Stimulated activated naive CD8-positive, alpha-beta T cell treated with anti-CD3 and anti-CD28 coated beads, Interleukin-15, amount 100 ng/mL, for 72 hours (primary cell): ENCODE data around the gene RAD51B.
A peak's percentile ranks its signal among the peaks of the same experiment; 100 is the strongest.

Experiments
- ATAC-seq: fragments of 150-1000 bp; cut with Tn5 transposase; 2 replicates; pipeline ENCODE4 v1.10.0; 2021; ENCODE audit warnings: mild to moderate bottlenecking, moderate library complexity
- DNase-seq, 2 donors: peaks; one replicate each; pipeline ENCODE4 v3.0.0; 2021 to 2022
- H3K27ac Mint-ChIP-seq, 2 donors: one replicate each; pipeline ENCODE4 v1.8.0; 2022; ENCODE audit warnings: mild to moderate bottlenecking in 2 of 2, mixed read lengths in 2 of 2, moderate library complexity in 2 of 2
- H3K27me3 Mint-ChIP-seq: one replicate; pipeline ENCODE4 v1.8.0; 2022; ENCODE audit warnings: mixed read lengths
- H3K4me1 Mint-ChIP-seq: one replicate; pipeline ENCODE4 v1.8.0; 2022; ENCODE audit warnings: mild to moderate bottlenecking, mixed read lengths
- H3K4me3 Mint-ChIP-seq, 2 donors: one replicate each; pipeline ENCODE4 v1.8.0; 2022; ENCODE audit warnings: mild to moderate bottlenecking in 2 of 2, mixed read lengths in 2 of 2, moderate library complexity in 1 of 2
- H3K9me3 Mint-ChIP-seq, 2 donors: one replicate each; pipeline ENCODE4 v1.8.0; 2022; ENCODE audit warnings: mixed read lengths in 2 of 2

Gene RAD51B

DNA sequence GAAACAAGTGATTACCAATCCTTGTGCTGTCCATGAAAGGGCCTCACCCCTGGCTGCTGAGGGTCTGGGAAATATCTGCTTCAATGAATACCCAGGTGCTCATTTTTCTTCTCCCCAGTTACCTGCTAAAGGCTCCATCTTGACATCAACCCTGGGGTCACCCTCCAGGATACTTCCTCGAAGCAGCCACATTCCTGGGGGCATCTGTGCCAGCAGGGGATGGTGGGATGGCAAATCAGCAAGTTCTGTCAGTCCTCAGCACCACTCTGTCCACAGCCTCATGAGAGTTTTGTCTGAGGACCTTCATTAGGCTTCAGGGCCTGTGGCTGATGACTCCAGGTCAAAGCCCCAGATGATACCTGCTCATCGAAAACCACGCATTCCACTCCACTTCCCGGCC, 848.4 kb downstream of the RAD51B start:
- DNase-seq (no peak), ATAC-seq (no peak)
- H3K4me3 Mint-ChIP-seq = no peak overlapping the region
- no peaks in the 10 kb centered on the region for H3K27me3 Mint-ChIP-seq
- peaks cover 0 to 5% of the 10 kb centered on the region in 2 donors for H3K9me3 Mint-ChIP-seq
- H3K27ac Mint-ChIP-seq = peak overlapping the region in 1 of 2 donors; percentile 22
- peaks cover 44% of the 10 kb centered on the region for H3K4me1 Mint-ChIP-seq

DNA sequence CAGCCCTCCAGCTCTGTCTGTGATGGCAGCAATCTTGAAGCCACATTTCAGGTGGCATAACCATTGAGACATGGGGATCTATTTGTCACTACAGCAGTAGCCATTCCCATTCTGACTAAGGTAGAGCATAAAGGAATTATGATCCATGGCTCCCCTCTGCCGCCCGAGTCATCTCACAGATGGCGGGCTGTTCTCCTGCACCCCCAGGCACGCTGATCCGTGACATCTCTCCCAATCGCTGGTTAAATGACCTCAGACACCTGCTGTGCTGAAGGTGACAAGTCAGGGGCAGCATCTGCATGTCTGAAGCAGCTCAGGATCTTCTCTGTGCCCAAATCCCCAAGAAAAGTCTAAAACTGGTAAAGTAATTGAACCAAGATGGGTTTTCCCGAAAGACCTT, 849.0 kb downstream of the RAD51B start:
- ATAC-seq (no peak), DNase-seq (no peak)
- Mint-ChIP-seq H3K4me1 (peaks cover 39% of the 10 kb centered on the region), H3K27ac (no peak overlapping the region), H3K4me3 (no peak overlapping the region), H3K9me3 (peaks cover 0 to 5% of the 10 kb centered on the region in 2 donors), H3K27me3 (no peaks in the 10 kb centered on the region)

DNA sequence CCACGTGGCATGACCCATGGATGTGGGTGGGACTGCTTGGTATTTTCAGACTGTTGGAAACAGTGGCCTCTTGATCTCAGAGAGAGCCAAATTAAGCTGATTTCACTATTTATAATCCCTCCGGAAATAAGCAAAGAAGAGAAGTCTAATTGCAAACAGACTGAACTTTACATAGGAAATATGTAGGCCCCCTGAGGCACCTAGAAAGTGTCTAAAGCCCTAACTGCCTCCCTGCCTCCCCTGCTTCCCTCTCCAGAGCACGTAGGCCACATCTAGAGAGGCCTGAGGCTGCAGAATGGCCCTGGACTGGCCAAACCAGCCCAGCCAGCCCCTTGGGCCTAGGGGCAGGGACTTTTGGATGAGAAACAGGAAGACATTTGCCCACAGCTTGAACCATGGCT, 849.5 kb downstream of the RAD51B start:
- ATAC-seq = no peak
- DNase-seq = no peak
- peaks cover 33% of the 10 kb centered on the region for H3K4me1 Mint-ChIP-seq
- H3K4me3 Mint-ChIP-seq = no peak overlapping the region
- H3K27me3 Mint-ChIP-seq = no peaks in the 10 kb centered on the region
- peaks cover 0 to 5% of the 10 kb centered on the region in 2 donors for H3K9me3 Mint-ChIP-seq
- no peak overlapping the region for H3K27ac Mint-ChIP-seq

DNA sequence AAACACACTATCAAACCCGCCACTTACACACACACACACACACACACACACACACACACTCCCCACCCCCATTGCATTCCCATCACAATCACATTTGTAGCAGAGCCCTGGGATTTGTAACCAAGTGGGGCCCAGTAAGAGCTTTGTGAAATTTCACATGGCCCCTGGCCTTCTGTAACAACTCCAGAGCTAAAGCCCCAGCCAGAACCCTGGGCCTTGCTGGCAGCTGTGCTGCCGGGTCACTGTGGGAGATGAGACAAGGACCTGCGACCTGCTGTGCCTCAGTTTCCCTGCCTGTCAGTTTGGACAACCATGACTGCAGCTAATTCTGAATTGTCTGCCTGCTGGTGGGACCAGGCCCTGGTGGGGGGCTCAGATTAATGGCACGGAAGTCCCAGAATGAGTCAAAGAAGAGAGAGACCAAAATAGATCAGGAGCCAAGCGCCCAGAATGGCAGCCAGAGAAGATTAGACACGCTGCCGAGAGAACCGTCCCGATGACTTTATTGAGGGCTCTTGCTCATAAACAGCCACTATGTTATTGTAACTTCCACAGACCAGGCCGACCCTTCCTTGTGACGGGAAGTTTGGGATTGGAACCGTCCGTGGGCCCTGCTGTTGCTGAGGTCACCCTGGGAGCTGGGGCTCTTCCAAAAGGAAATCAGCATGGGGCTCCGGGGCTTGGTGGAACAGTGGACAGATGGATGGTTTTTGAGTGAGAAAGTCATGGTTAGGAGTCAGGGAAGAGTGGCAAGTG, 850.2 kb downstream of the RAD51B start:
- DNase-seq (no peak), ATAC-seq (no peak)
- Mint-ChIP-seq H3K27ac (no peak overlapping the region), H3K9me3 (peaks cover 0 to 4% of the 10 kb centered on the region in 2 donors), H3K27me3 (no peaks in the 10 kb centered on the region), H3K4me3 (no peak overlapping the region), H3K4me1 (peaks cover 29% of the 10 kb centered on the region)

DNA sequence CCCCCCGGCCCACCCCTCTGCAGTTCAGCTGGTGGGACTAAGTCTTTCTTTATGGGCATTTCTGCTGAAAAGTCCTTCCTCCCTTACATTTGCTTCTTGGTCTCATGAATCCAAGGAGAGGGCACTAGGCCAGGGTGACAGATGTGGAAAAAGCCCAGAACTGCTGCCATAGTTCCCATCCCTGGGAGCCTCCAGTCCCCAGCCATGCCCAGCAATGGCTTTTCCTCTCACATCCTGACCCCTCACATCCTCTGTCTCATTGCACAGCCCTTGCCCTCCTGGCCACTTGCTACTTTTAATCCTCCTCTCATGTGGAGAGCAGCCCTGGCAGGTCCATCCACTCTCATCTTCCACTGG, 850.8 kb downstream of the RAD51B start:
- no peak overlapping the region for H3K27ac Mint-ChIP-seq
- no peak overlapping the region for H3K4me3 Mint-ChIP-seq
- ATAC-seq (no peak), DNase-seq (no peak)
- peaks cover 28% of the 10 kb centered on the region for H3K4me1 Mint-ChIP-seq
- H3K27me3 Mint-ChIP-seq = no peaks in the 10 kb centered on the region
- H3K9me3 Mint-ChIP-seq = no peaks in the 10 kb centered on the region

DNA sequence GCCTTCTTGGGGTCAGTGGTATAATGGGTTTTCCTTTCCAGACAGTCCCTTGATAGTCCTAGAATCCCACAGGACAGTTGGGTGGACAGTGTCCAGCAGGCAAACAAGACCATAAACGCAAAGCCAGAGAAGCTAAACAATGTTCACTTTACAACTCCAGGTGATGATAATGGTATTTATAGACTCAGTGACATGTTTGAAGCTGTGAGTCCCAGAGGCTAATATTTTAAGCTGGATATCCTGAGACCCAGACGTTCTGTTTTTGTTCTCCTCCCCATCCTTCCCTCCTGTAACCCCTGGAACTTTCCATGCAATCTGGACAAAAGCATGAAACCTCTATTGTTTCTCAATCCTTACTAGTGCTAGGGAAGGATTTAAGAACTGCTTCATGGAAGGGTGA, 852.3 kb downstream of the RAD51B start:
- no peak for ATAC-seq
- Mint-ChIP-seq H3K27ac (no peak overlapping the region), H3K9me3 (no peaks in the 10 kb centered on the region), H3K27me3 (no peaks in the 10 kb centered on the region), H3K4me1 (peaks cover 17% of the 10 kb centered on the region), H3K4me3 (no peak overlapping the region)
- DNase-seq = no peak

DNA sequence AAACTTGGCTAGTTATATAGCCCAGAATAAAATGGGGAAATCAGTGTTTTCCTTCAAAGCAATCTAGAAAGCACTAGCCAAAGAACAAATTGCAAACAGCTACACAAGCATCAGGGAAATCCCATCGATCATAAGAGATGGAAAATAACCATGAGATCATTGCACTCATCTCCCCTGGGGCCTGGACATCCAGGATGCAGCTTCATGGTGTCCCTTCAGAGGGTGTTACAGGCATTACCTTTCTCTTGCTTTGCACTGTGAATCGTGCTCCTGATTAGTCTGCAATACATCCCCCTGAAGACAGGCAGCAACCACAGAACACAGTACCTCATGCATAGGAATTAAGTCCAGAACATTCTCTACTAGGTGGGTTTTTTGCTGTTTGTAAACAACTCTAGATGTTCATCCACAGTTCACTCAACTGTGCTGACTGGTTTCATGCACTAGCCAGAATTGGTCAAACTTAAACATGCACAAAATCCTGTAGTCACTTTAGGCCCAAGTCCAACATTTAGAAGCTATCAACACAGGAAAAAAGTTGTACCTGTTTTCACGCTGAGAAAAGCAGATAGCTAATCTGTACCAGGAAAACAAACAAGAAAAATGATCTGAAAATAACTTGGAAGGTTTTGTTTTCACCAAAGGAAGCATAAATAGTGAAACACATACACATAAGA, 853.2 kb downstream of the RAD51B start:
- Mint-ChIP-seq H3K27ac (no peak overlapping the region), H3K27me3 (no peaks in the 10 kb centered on the region), H3K9me3 (no peaks in the 10 kb centered on the region), H3K4me3 (no peak overlapping the region), H3K4me1 (peaks cover 23% of the 10 kb centered on the region)
- DNase-seq (no peak), ATAC-seq (no peak)

DNA sequence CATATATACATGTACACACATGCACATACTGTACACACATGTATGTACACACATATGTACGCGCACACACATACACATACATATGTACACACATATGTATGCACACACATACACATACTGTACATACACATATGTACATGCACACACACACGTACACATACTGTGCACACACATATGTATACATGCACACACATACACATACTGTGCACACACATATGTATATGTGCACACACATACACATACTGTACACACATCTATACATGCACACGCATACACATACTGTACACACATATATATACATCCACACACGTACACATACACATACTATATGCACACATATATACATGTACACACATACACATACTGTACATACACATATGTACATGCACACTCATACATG, 853.9 kb downstream of the RAD51B start:
- Mint-ChIP-seq H3K9me3 (no peaks in the 10 kb centered on the region), H3K4me3 (no peak overlapping the region), H3K4me1 (peaks cover 29% of the 10 kb centered on the region), H3K27me3 (no peaks in the 10 kb centered on the region), H3K27ac (no peak overlapping the region)
- ATAC-seq (no peak), DNase-seq (no peak)

DNA sequence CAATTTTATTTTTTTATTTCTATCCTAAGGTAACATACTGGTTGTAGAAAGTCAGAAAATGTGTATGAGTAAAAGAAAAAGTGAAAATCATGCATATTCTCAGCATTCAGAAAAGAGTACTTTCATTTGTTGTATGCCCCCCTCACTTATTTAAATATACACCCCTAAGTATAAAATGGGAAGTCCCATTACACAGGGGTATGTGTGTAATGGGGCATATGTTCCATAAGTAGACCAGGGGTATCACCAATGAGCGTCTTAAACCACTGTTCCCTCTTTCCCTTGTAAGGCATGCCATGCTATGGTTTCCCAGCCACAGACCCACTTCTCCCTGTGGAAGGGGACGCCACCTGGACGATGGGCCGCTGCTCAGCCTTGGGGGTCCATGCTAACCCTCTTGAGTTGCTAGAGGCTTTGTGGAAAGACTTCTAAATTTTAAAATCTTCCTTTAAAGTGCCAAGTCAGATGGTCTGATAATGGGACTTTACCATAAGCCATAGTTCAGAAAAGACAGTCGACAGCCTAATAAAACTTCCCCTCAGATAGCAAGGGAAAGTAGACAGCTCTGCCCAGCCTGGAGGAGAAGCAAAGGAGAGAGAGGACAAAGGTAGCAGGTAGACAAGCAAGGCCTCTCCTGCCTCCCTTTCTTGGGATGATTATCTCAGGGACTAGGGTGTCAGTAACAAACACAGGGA, 855.1 kb downstream of the RAD51B start:
- H3K4me3 Mint-ChIP-seq = no peak overlapping the region
- H3K27me3 Mint-ChIP-seq = no peaks in the 10 kb centered on the region
- H3K27ac Mint-ChIP-seq = no peak overlapping the region
- no peaks in the 10 kb centered on the region for H3K9me3 Mint-ChIP-seq
- H3K4me1 Mint-ChIP-seq = peaks cover 38% of the 10 kb centered on the region
- ATAC-seq (no peak), DNase-seq (no peak)

DNA sequence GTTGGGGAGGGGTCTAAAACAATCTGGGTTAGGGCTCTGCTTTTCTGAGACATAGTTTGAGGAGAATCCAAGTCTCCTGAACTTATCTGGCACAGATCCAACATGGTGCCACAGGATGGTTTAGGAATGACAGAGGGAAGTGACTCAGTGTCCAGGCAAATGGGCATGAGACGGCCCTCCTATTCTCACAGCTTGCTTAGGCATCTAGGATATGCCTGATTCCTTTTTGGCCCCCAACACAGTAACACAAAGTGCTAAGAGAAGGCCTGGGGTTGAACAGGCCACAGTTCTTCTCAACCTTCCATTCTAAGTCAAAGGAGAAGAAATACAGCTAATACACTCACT, 855.6 kb downstream of the RAD51B start:
- no peak overlapping the region for H3K4me3 Mint-ChIP-seq
- ATAC-seq = no peak
- no peaks in the 10 kb centered on the region for H3K27me3 Mint-ChIP-seq
- no peaks in the 10 kb centered on the region for H3K9me3 Mint-ChIP-seq
- peaks cover 40% of the 10 kb centered on the region for H3K4me1 Mint-ChIP-seq
- DNase-seq = no peak
- H3K27ac Mint-ChIP-seq = no peak overlapping the region

DNA sequence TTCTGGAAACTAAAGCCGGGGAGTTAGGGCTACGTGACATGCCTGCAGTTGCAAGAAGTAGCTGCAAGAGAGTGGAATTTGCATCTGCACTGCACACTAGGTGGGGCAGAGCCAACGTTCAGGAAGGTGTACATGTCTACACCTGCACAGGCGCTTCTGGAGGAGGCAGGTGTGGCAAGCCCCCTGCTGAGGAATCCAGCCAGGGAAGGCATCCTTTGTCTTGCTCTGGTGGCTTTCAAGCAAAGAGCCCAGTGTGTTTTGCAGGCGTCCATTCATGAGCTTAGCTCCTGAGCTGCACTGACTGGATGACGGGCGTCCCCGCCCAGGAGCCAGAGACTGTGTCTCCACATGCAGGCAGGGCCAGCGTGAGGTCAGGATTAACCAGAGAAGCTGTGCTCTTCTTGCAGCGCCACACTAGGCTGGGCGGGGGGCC, 856.9 kb downstream of the RAD51B start:
- Mint-ChIP-seq H3K4me1 (peaks cover 43% of the 10 kb centered on the region), H3K27me3 (no peaks in the 10 kb centered on the region), H3K4me3 (no peak overlapping the region), H3K9me3 (no peaks in the 10 kb centered on the region), H3K27ac (no peak overlapping the region)
- DNase-seq (no peak), ATAC-seq (no peak)

DNA sequence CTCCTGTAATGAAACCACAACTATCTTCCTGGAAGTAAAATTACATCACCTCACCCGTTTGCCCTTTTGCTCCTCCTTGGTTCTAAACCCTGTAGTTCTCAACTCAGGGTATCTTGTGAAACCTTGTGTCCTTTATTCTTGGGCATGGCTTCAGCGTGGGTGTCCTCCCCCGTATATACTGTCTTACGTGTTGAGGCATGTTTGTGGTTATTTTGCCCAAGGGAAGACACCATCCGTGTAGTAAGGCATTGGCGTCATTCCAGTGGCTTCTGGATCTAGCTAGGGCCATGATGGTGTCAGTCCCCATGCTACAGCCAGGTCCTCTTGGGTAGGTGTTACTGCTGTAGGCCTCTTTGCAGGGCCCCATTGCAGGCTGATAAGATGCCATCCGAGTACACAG, 857.9 kb downstream of the RAD51B start:
- H3K4me1 Mint-ChIP-seq = peaks cover 51% of the 10 kb centered on the region
- H3K4me3 Mint-ChIP-seq = no peak overlapping the region
- H3K27ac Mint-ChIP-seq = no peak overlapping the region
- no peak for ATAC-seq
- no peak for DNase-seq
- H3K27me3 Mint-ChIP-seq = no peaks in the 10 kb centered on the region
- H3K9me3 Mint-ChIP-seq = no peaks in the 10 kb centered on the region

DNA sequence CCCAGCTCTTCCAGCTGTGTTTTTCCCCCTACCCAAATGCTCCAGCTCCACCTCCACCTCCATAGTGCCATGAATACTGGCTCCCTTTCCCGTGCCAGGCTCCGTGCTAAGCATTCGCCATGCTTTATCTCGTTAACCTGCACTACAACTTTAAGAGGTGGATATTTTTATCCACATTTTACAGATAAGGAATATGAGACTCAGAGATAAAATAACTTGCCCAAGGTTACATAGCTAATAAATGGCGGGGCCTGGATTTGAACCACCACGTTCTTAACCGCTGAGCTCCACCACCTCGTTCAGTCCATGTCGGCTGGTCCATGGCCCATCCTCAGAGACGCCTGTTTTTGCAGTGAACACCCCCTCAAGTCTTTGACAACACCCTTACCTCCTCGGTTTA, 858.3 kb downstream of the RAD51B start:
- Mint-ChIP-seq H3K27me3 (no peaks in the 10 kb centered on the region), H3K4me1 (peaks cover 52% of the 10 kb centered on the region), H3K4me3 (no peak overlapping the region), H3K9me3 (no peaks in the 10 kb centered on the region), H3K27ac (no peak overlapping the region)
- ATAC-seq (no peak), DNase-seq (no peak)

DNA sequence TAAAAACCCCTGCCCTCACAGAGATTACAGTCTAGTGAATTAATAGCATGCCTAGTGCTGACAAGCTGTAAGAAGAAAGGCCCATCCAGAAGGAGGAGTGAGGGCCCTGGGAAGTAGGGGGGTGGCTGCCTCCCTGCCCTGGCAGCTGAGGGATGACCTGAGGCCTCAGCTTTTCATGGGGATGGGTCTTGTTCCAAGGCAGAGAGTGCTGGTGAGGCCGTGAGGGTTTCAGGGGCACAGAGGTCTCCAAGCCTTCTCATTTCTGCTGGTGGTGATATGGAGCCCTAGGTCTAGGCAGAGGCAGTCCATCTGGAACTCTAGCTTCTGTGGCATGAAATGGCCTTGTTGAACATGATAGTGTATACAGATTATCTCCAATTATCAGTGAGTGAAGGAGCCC, 858.9 kb downstream of the RAD51B start:
- no peaks in the 10 kb centered on the region for H3K27me3 Mint-ChIP-seq
- H3K4me1 Mint-ChIP-seq = peaks cover 56% of the 10 kb centered on the region
- DNase-seq (no peak), ATAC-seq (no peak)
- no peak overlapping the region for H3K4me3 Mint-ChIP-seq
- peak overlapping the region in 1 of 2 donors; percentile 23 for H3K27ac Mint-ChIP-seq
- no peaks in the 10 kb centered on the region for H3K9me3 Mint-ChIP-seq

DNA sequence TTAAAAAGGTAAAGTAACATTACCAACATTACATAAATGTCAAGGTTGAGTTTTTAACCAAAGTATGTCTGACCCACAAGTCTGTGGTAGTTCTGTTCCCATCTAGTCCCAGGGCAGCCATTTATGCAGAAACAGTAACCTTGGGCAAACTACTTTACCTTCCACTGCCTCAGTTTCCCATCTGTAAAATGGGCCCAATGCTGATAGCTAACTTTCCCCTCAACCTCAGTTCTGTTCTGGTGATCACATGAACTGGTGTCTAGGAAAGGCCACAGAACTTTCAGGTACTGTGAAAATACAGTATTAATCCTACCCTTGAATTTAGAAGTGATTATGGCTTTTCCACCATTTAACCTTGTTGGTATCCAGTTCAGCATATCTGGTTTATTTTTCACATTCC, 859.7 kb downstream of the RAD51B start:
- Mint-ChIP-seq H3K4me3 (no peak overlapping the region), H3K4me1 (peaks cover 64% of the 10 kb centered on the region)
- no peak for ATAC-seq

DNA sequence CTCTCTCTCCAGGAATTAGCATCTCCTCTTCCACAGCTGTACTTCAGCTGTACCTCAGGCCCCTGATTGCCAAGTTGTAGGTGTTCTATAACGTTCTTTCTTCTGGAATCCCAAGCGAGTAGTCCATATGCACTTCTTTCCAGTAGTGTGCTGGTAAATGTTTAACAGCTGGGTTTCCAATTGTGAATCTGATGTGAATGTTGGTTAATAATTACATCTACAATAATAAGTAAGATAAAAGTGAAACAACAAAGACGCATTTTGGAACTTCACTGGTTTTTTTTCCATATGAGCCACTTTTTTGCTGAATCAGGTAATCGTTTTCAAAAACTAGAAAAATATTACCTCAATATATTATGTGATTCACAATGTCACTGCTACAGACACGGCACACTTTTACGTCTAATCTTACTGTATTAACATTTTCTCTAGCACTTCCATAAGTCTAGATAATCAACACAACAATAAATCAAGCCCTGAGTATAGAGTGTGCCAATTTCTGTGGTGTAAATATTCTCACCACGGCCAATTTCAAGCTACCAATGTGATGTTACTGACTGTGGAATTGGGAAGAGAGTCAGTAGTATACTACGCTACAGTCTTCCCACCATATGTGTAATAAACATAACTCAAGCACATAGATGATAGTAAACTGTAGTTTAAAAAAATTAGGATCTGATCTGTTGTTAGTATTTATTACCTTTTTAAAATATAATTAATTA, 860.3 kb downstream of the RAD51B start:
- no peak overlapping the region for H3K27ac Mint-ChIP-seq
- H3K4me3 Mint-ChIP-seq = no peak overlapping the region
- DNase-seq (no peak), ATAC-seq (no peak)
- H3K4me1 Mint-ChIP-seq = peaks cover 66% of the 10 kb centered on the region
- no peaks in the 10 kb centered on the region for H3K27me3 Mint-ChIP-seq
- no peaks in the 10 kb centered on the region for H3K9me3 Mint-ChIP-seq

More for the DNA sequence above, 859.7 kb downstream of the RAD51B start:
- no peak for DNase-seq
- Mint-ChIP-seq H3K27ac (no peak overlapping the region), H3K9me3 (no peaks in the 10 kb centered on the region), H3K27me3 (no peaks in the 10 kb centered on the region)
